ENCODE data around the gene CDC20.

DNA sequence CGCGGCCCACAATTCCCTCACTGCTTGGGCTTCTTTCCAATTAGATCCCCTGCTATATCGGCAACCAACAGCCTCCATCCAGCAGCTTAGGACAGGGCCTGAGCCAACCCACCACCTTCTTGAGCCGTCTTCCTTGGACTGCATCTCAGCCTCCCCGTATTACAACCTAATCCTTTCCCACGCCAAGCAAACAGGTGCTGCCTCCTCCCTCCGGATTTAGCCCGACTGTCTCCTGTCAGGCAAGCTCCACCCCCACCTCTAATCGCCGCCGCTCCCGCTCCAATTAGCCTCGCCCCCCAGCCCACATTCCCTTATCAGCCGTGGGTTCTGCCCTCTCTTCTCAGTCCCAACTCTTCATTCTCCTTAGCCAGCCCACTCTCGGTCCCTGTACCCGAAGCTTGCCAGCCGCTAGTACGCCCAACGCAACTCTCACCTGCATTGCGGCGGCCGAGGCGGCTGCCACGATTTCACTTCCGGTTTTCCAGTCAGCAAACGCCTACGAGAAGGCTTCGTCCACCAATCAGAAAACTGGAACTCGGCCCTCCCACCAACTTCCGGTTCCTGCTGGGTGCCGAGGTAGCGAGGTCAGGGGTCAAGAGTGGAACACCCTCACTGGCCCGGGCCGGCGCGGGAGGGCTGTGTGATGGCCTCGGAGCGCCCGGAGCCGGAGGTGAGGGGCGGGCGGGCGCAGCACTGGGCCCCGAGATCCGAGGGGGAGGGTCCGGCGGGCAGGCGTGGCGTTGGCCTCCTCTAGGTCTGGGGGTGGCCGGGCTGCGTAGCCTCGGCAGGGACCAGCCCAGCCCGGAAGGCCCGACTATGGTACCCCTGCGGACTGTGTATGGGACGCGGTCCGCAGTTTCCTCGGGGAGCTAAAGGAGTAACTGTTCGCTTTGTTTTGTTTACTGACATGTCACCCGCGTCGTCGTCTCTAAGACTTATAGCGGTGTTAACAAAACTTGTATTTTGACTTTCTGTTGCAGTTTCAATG is 30.8 kb downstream of the CDC20 start, which contains the start of the genes MED8 and SZT2:
- TF ChIP-seq, protein P1, sequence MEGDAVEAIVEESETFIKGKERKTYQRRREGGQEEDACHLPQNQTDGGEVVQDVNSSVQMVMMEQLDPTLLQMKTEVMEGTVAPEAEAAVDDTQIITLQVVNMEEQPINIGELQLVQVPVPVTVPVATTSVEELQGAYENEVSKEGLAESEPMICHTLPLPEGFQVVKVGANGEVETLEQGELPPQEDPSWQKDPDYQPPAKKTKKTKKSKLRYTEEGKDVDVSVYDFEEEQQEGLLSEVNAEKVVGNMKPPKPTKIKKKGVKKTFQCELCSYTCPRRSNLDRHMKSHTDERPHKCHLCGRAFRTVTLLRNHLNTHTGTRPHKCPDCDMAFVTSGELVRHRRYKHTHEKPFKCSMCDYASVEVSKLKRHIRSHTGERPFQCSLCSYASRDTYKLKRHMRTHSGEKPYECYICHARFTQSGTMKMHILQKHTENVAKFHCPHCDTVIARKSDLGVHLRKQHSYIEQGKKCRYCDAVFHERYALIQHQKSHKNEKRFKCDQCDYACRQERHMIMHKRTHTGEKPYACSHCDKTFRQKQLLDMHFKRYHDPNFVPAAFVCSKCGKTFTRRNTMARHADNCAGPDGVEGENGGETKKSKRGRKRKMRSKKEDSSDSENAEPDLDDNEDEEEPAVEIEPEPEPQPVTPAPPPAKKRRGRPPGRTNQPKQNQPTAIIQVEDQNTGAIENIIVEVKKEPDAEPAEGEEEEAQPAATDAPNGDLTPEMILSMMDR (IDR thresholded peaks at IDR 0.05), result no peak
- TF ChIP-seq EP300 (IDR thresholded peaks at IDR 0.05) (no peak), POLR2AphosphoS5 (IDR thresholded peaks at IDR 0.05) (peak; percentile 71 to 93 (median 92)), POLR2A (IDR thresholded peaks at IDR 0.05) (peak in 2 of 4 donors; percentile 48 to 51)

Data from stomach (tissue), 4 donors.